Fibroblast of pulmonary artery (primary cell): ENCODE results near the gene CACNA1G.

Experiments
- DNase-seq: peaks from one replicate; pipeline ENCODE4 v3.0.0-alpha.2; 2010; ENCODE audit warnings: low read depth
- H3K4me3 ChIP-seq: replicated peaks from 2 replicates; pipeline ENCODE4 v1.5.1; 2011; ENCODE audit warnings: low read depth, mild to moderate bottlenecking, control low read depth, low read length, moderate library complexity
- CTCF ChIP-seq: IDR thresholded peaks from 2 replicates; pipeline ENCODE4 v1.5.1; 2011; ENCODE audit warnings: mild to moderate bottlenecking, control low read depth, low read length, inconsistent platforms; ENCODE audit errors: missing control alignments

The CACNA1G gene

GRCh38 chr17:50536683-50537646, 23.6 kb upstream of the CACNA1G start:
- TF ChIP-seq CTCF, result no peak
- no peak overlapping the region for H3K4me3 ChIP-seq
- DNase-seq, result no peak

- no peak overlapping the region for H3K4me3 ChIP-seq
- TF ChIP-seq CTCF, result no peak
Observed at GRCh38 chr17:50537721-50538548, 22.6 kb upstream of the CACNA1G start.

GRCh38 chr17:50538549-50539410, 21.7 kb upstream of the CACNA1G start:
- H3K4me3 ChIP-seq, result no peak overlapping the region
- no peak for TF ChIP-seq CTCF
- no peak for DNase-seq

More at GRCh38 chr17:50537721-50538548, 22.6 kb upstream of the CACNA1G start:
- no peak for DNase-seq

GRCh38 chr17:50539762-50540559, 20.6 kb upstream of the CACNA1G start:
- no peak overlapping the region for H3K4me3 ChIP-seq
- TF ChIP-seq CTCF, result no peak
- no peak for DNase-seq

- no peak for DNase-seq
- H3K4me3 ChIP-seq, result no peak overlapping the region
- TF ChIP-seq CTCF, result no peak
Observed at GRCh38 chr17:50540560-50541401, 19.7 kb upstream of the CACNA1G start.
